NCI-H2081 (cell line): Measurements from ENCODE around the gene SLC22A2.

Experiments
- DNase-seq, 2 experiments: peaks; one replicate each; lab custom pipeline; 2025; lab: John Stamatoyannopoulos, UW

SLC22A2 gene

DNA sequence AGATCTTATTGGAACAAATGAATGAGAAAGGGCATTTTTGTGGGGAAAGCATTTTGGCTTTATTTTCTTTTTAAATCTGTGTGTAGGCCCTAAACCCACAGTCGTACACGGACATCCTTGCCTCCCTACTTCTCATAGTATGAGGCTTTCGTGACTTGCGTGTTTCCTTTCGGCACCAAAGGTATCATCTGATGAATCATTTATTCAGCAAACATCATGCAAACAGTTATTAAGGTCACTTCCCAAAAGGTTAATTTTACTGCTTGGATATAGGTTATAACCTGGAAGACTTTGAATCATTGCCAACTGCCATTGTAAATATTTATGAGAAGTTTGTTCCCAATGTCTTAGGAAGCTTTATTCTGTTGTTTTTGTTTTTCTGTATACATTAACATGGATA is 15.1 kb upstream of the SLC22A2 start:
- DNase-seq, result no peak

DNA sequence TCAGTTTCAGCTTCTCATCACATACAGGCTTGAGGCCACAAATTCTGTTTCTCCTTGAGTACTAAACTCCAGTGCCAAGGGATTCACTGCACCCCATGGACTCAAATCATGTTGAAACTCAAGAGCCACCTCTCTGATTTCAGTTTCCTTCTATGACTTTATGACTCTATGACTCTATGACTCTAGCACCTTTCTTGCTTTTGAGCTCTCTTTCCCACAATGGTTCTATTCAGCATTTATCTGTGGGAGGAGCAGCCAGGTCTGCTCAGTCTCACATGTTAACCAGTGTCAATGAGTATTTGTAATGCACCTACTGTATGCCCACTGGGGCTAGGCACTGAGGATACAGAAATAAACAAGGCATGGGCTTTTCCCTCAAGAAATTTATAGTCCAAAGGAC is 14.6 kb upstream of the SLC22A2 start:
- no peak for DNase-seq

DNA sequence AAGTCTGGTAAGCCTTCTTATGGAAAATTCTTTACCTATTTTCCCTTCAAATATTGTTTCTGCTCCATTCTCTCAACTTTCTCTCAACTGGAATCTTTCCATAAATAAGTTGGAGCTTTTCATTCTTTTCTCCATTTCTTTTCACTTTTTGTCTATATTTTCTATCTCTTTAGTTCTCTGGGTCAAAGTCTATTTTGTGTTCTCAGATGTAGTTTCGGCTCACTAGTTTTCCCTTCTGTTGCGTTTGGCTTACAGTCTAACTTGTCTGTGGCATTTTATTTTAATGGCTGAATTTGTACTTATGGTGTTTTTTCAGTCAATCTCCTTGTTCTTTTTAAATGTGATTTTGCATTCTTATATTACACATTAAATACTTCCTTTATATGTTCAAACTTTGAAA is 14.1 kb upstream of the SLC22A2 start:
- no peak for DNase-seq

DNA sequence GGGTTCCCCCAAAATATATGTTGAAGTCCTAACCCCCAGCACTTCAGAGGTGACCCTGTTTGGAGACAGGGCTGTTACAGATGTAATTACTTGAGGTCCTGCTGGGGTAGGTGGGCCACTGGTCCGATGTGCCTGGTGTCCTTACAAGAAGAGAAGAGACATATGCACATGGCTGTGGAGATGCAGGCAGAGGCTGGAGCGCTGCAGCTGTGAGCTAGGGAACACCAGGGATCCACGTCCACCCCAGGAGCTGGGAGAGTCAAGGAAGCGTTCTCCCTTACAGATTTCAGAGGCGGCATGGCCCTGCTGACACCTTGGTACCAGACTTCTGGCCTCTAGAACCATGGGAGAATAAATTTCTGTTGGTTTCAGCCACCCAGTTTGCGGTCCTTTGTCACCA is 11.7 kb upstream of the SLC22A2 start:
- DNase-seq, result no peak

DNA sequence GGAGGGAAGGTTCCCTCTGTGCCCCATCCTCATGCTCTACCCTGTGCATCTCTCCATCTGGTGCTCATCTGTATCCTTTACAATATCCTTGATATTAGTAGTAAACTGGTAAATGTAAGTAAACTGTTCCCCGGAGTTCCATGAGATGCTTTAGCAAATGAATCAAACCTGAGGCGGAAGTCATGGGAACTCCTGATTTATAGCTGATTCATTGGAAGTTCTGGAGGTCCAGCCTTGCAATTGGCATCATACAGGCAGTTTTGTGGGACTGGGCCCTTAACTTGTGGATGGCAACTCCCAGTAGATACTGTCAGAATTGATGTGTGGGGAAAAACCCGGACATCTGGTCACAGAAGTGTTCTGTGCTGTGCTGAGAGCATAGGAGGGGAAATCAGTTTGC is 11.2 kb upstream of the SLC22A2 start:
- DNase-seq, result no peak

DNA sequence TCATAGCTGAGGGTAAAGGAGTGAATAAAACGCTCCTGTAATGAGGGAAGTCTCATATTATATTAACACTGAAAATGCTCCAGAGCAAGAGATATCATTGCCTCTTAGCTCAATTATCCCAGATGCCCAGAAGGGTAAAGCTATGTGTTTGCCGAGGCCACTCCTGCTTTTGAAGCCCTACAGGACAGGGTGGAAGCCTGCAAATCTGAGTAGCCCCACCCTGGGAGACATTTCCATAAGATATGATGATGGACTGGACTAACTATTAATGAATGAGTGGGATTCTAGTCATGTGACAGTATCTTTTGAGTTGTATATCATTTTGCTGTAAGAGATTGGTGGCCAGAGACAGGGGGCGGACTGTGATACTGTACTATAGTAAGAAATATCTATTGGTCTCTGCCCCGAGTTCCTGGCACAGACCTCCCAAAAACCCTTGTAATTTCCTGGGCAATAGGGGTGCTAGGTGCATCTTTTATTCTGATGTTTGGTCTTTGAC is 10.5 kb upstream of the SLC22A2 start:
- no peak for DNase-seq

DNA sequence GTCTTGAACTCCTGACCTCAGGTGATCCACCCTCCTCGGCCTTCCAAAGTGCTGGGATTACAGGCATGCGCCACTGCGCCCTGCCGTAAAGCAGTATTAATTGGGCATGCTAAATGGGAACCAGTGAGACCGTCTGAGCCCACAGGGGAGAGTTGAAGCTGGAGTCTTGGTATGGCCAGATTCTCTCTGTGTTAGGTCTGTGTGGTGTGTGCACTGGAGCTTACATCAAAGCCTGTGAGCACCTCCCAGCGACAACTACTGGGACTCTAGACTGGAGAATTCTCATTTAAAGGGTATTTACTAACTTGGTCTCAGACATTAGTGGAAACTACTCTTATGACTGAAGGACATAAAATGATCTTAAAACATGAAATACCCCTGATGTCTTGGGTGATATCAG is 8.5 kb upstream of the SLC22A2 start:
- no peak for DNase-seq

GRCh38 chr6:160265869-160266476 is 7.4 kb upstream of the SLC22A2 start:
- DNase-seq, result no peak

DNA sequence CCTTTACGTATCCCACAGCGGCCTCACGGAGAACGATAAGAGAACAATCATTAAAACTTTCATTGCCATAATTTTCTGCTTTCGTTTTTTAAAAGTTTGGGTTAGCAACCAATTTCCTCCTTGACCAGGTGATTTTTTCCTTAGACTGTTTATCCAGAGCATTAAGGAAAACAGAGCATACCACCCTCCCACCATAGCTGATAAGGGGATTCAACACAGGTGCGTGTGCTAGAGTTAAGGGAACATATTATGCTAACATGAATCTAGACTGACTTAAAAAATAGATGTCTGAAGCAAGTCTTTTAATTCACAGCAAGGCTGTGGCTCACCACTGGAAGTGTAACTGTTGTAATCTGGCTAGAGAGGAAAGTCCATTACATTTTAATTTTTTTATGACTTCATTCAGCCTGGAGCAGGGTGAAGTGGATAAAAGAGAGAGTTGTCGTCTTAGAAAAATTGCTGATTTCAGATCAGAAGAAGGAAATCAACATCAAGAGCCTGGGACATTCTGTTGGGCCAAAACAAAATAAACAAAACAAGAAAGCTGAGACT is 5.5 kb upstream of the SLC22A2 start:
- no peak for DNase-seq

DNA sequence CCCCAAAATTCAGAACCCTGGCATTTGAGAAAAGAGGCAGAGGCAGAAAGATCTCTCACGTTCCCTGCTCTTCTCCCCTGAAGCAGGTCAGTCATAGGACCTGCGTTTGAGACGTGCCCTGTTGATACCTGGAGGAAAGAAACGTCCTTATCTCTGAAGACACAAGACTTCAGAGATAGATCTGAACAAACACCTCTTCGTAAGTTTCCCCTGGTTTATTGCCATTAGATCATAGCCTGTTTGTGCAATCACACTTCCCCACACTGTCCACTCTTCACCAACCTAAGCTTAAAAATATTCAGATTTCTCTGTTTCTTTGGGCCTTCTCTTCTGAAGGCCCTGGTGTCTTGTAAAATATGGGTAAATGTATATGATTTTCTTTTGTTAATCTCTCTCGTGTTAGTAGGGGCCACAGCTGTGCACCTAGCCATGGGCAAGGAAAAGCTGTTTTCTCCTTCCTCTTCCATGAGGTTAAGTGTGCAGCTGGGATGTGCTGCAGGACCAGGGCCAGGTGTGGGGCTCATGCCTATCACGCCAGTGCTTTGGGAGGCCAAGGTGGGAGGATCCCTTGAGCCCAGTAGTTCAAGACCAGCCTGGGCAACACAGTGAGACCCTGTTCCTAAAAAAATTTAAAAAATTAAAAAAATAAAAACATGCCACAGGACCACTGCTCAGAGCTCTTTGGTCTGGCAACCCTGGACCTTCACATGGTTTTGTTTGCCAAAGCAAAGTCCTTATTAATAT is 4.7 kb upstream of the SLC22A2 start:
- no peak for DNase-seq

GRCh38 chr6:160261991-160262680 is 3.5 kb upstream of the SLC22A2 start:
- no peak for DNase-seq

GRCh38 chr6:160260803-160261450 is 2.3 kb upstream of the SLC22A2 start:
- no peak for DNase-seq

- no peak for DNase-seq
Observed at GRCh38 chr6:160260367-160260766, 1.7 kb upstream of the SLC22A2 start.

GRCh38 chr6:160259598-160259997 is 977 bp upstream of the SLC22A2 start:
- no peak for DNase-seq

GRCh38 chr6:160259143-160259425 is 463 bp upstream of the SLC22A2 start:
- DNase-seq, result no peak

DNA sequence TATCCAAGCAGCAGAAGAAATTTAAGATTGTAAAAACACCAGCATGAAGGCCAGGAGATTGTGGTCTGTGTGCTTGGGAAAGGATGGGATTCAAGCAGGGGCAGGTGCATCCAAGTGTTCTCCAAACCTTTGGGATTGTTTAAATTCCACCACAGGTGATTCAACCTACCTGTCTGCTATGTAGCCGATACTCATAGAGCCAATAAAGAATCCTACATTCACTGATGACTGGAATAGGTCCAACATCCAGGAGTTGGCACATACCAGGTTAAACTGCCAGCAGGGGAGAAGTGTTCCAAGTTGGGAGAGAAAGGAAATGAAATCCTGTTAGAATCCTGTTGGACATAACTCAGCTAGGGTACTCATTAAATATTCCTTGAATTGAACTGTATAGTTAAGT is 2.2 kb downstream of the SLC22A2 start:
- DNase-seq, result no peak

- no peak for DNase-seq
Observed at GRCh38 chr6:160254467-160255312, 3.9 kb downstream of the SLC22A2 start.

DNA sequence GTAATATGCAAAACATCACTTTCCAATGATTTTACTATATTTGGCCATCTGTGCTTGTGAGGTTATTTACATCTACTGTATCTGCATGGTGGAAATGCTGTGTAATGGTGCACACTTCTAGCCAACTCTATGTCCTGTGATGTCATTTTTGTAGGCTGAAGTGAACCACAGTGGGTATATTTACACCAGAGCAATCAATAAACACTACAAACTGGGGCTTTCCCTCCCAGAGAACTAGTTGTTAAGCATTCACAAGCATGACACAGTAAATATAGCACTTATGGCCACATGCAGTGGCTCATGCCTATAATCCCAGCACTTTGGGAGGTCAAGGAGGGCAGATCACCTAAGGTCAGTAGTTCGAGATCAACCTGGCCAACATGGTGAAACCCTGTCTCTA is 4.9 kb downstream of the SLC22A2 start:
- DNase-seq, result no peak

DNA sequence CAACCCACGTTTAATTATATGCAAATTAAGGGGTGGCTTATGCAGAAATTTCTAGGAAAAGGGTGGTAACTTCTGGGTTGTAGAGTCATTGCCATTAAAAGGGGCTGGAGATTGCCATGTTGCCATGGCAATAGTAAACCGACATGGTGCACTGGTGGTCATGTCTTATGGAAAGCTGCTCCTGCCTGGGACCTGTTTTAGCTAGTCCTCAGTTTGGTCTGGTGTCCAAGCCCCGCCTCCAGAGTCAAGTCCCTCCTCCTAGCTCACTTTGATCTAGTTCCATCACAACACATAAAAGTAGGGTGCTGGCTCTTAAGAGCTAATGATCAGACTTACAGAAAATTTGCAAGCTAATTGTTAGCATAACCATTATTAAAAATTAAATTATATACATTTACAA is 5.3 kb downstream of the SLC22A2 start:
- DNase-seq, result no peak

GRCh38 chr6:160252073-160252813 is 6.4 kb downstream of the SLC22A2 start:
- no peak for DNase-seq

DNA sequence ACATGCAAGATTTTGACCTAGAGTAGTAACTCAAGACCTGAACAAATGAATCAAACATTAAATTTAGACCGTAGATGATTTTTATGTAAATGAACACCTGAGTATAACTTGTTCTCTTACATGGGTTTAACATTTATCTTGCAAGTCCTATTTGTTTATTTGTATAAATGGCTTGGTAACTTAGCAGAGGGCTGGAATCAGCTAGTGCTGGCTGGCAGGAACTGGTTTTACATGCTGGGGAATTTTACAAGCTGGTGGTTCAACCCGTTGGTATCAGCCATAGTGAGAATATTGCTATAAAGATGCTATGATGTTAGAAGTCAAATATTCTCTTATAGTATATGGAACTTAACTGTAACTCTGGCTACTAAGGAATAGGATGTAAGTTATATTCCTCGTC is 8.9 kb downstream of the SLC22A2 start:
- no peak for DNase-seq
